Measurements from ENCODE around the gene NOMO2.
"Not testable (repeated sequence)": the region's sequence is repeated elsewhere in the genome, so short reads cannot be mapped to it uniquely, and the experiment has no call there.

Gene NOMO2

GRCh38 chr16:18582902-18583301 lies 21.0 kb upstream of the NOMO2 start:
- no peak for TF ChIP-seq CTCF (IDR thresholded peaks at IDR 0.05; ENCODE audit: borderline replicate concordance, insufficient read depth, low read depth, low read length)
- H3K4me3 ChIP-seq (ENCODE audit: low read depth, low read length) = no peak overlapping the region

- not testable (repeated sequence) for H3K4me3 ChIP-seq (ENCODE audit: low read depth, low read length)
These were observed 18.5 kb upstream of the NOMO2 start for GRCh38 chr16:18580396-18580795.

GRCh38 chr16:18579261-18579660 lies 17.4 kb upstream of the NOMO2 start:
- H3K4me3 ChIP-seq (ENCODE audit: low read depth, low read length) = not testable (repeated sequence)

- not testable (repeated sequence) for H3K4me3 ChIP-seq (ENCODE audit: low read depth, low read length)
These were observed 16.0 kb upstream of the NOMO2 start for GRCh38 chr16:18577942-18578341.

- H3K4me3 ChIP-seq (ENCODE audit: low read depth, low read length) = not testable (repeated sequence)
These were observed 14.0 kb upstream of the NOMO2 start for GRCh38 chr16:18575945-18576344.

- not testable (repeated sequence) for H3K4me3 ChIP-seq (ENCODE audit: low read depth, low read length)
These were observed 13.5 kb upstream of the NOMO2 start for GRCh38 chr16:18575298-18575917.

- H3K4me3 ChIP-seq (ENCODE audit: low read depth, low read length) = not testable (repeated sequence)
These were observed 12.0 kb upstream of the NOMO2 start for GRCh38 chr16:18573887-18574286.

GRCh38 chr16:18572973-18573372 lies 11.1 kb upstream of the NOMO2 start:
- H3K4me3 ChIP-seq (ENCODE audit: low read depth, low read length) = not testable (repeated sequence)

GRCh38 chr16:18571307-18571850 lies 9.5 kb upstream of the NOMO2 start:
- not testable (repeated sequence) for H3K4me3 ChIP-seq (ENCODE audit: low read depth, low read length)

- H3K4me3 ChIP-seq (ENCODE audit: low read depth, low read length) = not testable (repeated sequence)
These were observed 8.8 kb upstream of the NOMO2 start for GRCh38 chr16:18570529-18571306.

GRCh38 chr16:18560416-18561220 lies 1.3 kb downstream of the NOMO2 start:
- H3K4me3 ChIP-seq (ENCODE audit: low read depth, low read length) = peak overlapping the region; percentile 24

- H3K4me3 ChIP-seq (ENCODE audit: low read depth, low read length) = not testable (repeated sequence)
These were observed 8.2 kb downstream of the NOMO2 start for GRCh38 chr16:18553671-18554070.

GRCh38 chr16:18547382-18547781 lies 14.5 kb downstream of the NOMO2 start:
- H3K4me3 ChIP-seq (ENCODE audit: low read depth, low read length) = not testable (repeated sequence)

- not testable (repeated sequence) for H3K4me3 ChIP-seq (ENCODE audit: low read depth, low read length)
These were observed 15.0 kb downstream of the NOMO2 start for GRCh38 chr16:18546853-18547252.

GRCh38 chr16:18544232-18545081 lies 17.4 kb downstream of the NOMO2 start:
- H3K4me3 ChIP-seq (ENCODE audit: low read depth, low read length) = not testable (repeated sequence)

- not testable (repeated sequence) for H3K4me3 ChIP-seq (ENCODE audit: low read depth, low read length)
These were observed 20.0 kb downstream of the NOMO2 start for GRCh38 chr16:18541912-18542311.

- not testable (repeated sequence) for H3K4me3 ChIP-seq (ENCODE audit: low read depth, low read length)
These were observed 24.9 kb downstream of the NOMO2 start for GRCh38 chr16:18537004-18537403.

- H3K4me3 ChIP-seq (ENCODE audit: low read depth, low read length) = not testable (repeated sequence)
These were observed 26.3 kb downstream of the NOMO2 start for GRCh38 chr16:18535519-18536168.
